ENCODE results near the gene GRIN3A. TPM values are rescaled to one million over a fixed set of nuclear protein-coding genes. Genes with fewer than 3 reads are reported as not detected.
A peak's percentile ranks its signal among the peaks of the same experiment; 100 is the strongest.

Gene GRIN3A
- total RNA-seq, 1 experiment from 2014 or later: not detected

DNA sequence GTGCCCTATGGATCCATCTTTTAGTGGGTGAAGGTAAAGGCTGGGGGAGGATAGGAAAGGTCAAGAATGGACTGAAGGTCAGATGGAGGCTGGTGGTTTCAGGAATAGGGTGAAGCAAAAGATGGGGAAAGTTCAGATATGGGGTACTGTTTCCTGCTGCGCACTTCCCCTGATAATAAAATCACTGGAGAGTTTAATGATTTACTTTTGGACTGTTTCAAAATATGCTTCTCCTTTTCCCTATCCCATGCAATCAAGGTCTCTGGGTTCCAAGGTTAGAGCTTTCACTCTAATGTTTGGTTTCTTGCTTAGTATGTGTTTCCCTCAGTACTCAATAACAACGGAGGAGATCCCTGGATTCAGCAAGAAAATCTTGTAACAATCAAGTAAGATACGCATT lies 132.9 kb downstream of the GRIN3A start:
- H3K4me3 Mint-ChIP-seq (ENCODE audit: unreplicated experiment): no peak overlapping the region
- no TSS peak for BruUV-seq (replicated peaks)
- intact Hi-C loops (cut with micrococcal nuclease; ENCODE audit: unreplicated experiment): no loop called here
- no peaks in the 10 kb centered on the region for H3K4me1 Mint-ChIP-seq (ENCODE audit: low read depth, unreplicated experiment)
- H3K27ac Mint-ChIP-seq (ENCODE audit: unreplicated experiment): no peak overlapping the region
- no peaks in the 10 kb centered on the region for H3K9me3 Mint-ChIP-seq (ENCODE audit: unreplicated experiment)
- Histone ChIP-seq H3K4me1 (peaks cover 12% of the 10 kb centered on the region), H3K9me3 (no peaks in the 10 kb centered on the region), H3K4me3 (ENCODE audit: low read depth, low read length) (no peak overlapping the region), H3K27me3 (replicated peaks; ENCODE audit: control insufficient read depth, insufficient read depth, low read length) (no peaks in the 10 kb centered on the region; the same call in 1 of the 2 replicates), H3K36me3 (ENCODE audit: control insufficient read depth, insufficient read depth, low read length) (no peaks in the 10 kb centered on the region)
- H3K36me3 Mint-ChIP-seq (ENCODE audit: insufficient read depth, unreplicated experiment): no peaks in the 10 kb centered on the region
- peaks cover 5% of the 10 kb centered on the region for H3K27me3 Mint-ChIP-seq (ENCODE audit: insufficient read depth, unreplicated experiment)
- POLR2A ChIA-PET: no interaction called here
- CTCF ChIA-PET: no interaction called here
- no peak for TF ChIP-seq CTCF (IDR thresholded peaks at IDR 0.05; ENCODE audit: insufficient read depth in 1 of 2, low read depth in 1 of 2, low read length in 1 of 2, severe bottlenecking in 1 of 2, unreplicated experiment in 1 of 2)
- DNase-seq: no peak

DNA sequence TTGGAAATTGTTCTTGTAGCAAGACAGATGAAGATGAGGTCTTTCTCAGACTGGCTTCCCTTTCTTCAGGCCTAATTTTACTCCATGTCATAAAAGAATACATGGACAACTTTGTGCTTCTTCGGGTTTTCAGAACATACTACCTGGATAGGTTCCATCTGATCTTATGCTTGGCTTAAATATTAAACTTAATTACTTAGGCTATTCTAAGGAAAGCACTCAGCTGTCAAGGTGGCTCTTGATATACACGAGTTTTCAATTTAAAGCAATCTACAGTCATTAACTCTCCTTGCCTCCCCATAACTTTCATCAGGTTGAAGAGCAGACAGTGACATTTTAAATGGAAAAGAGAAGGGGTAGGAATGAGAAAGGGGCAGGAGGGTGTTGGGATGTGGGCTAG lies 134.2 kb downstream of the GRIN3A start:
- CTCF ChIA-PET: no interaction called here
- TF ChIP-seq CTCF (IDR thresholded peaks at IDR 0.05; ENCODE audit: insufficient read depth in 1 of 2, low read depth in 1 of 2, low read length in 1 of 2, severe bottlenecking in 1 of 2, unreplicated experiment in 1 of 2): no peak
- H3K27me3 Mint-ChIP-seq (ENCODE audit: insufficient read depth, unreplicated experiment): peaks cover 7% of the 10 kb centered on the region
- no peak for DNase-seq
- no peaks in the 10 kb centered on the region for H3K4me1 Mint-ChIP-seq (ENCODE audit: low read depth, unreplicated experiment)
- H3K27ac Mint-ChIP-seq (ENCODE audit: unreplicated experiment): no peak overlapping the region
- POLR2A ChIA-PET: no interaction called here
- no peaks in the 10 kb centered on the region for H3K9me3 Mint-ChIP-seq (ENCODE audit: unreplicated experiment)
- no peaks in the 10 kb centered on the region; the same call in 1 of the 2 replicates for H3K27me3 ChIP-seq (replicated peaks; ENCODE audit: control insufficient read depth, insufficient read depth, low read length)
- H3K9me3 ChIP-seq: no peaks in the 10 kb centered on the region
- H3K36me3 ChIP-seq (ENCODE audit: control insufficient read depth, insufficient read depth, low read length): no peaks in the 10 kb centered on the region
- no peaks in the 10 kb centered on the region for H3K36me3 Mint-ChIP-seq (ENCODE audit: insufficient read depth, unreplicated experiment)
- peaks cover 12% of the 10 kb centered on the region for H3K4me1 ChIP-seq
- no peak overlapping the region for H3K4me3 ChIP-seq (ENCODE audit: low read depth, low read length)
- BruUV-seq (replicated peaks): no TSS peak
- intact Hi-C loops (cut with micrococcal nuclease; ENCODE audit: unreplicated experiment): loop anchor here (5.0 kb wide), 1 partner anchor 373 kb away; no protein-coding TSS in a partner anchor
- no peak overlapping the region for H3K4me3 Mint-ChIP-seq (ENCODE audit: unreplicated experiment)

GRCh38 chr9:101601904-101602765 lies 136.3 kb downstream of the GRIN3A start:
- H3K4me1 ChIP-seq: peaks cover 7% of the 10 kb centered on the region
- ChIA-PET CTCF (no interaction called here), POLR2A (no interaction called here)
- peak in 1 of 2 experiments; percentile 59 for TF ChIP-seq CTCF (IDR thresholded peaks at IDR 0.05; ENCODE audit: insufficient read depth in 1 of 2, low read depth in 1 of 2, low read length in 1 of 2, severe bottlenecking in 1 of 2, unreplicated experiment in 1 of 2)
- Mint-ChIP-seq H3K9me3 (ENCODE audit: unreplicated experiment) (no peaks in the 10 kb centered on the region), H3K36me3 (ENCODE audit: insufficient read depth, unreplicated experiment) (no peaks in the 10 kb centered on the region), H3K4me3 (ENCODE audit: unreplicated experiment) (no peak overlapping the region), H3K4me1 (ENCODE audit: low read depth, unreplicated experiment) (no peaks in the 10 kb centered on the region), H3K27me3 (ENCODE audit: insufficient read depth, unreplicated experiment) (peaks cover 10% of the 10 kb centered on the region), H3K27ac (ENCODE audit: unreplicated experiment) (no peak overlapping the region)
- BruUV-seq (replicated peaks): no TSS peak
- H3K9me3 ChIP-seq: no peaks in the 10 kb centered on the region
- intact Hi-C loops (cut with micrococcal nuclease; ENCODE audit: unreplicated experiment): loop anchor here (1.0 to 5.0 kb wide), 4 partner anchors 103 to 375 kb away; no protein-coding TSS in a partner anchor
- peak; percentile 44 to 47 for DNase-seq
- no peaks in the 10 kb centered on the region; the same call in 1 of the 2 replicates for H3K27me3 ChIP-seq (replicated peaks; ENCODE audit: control insufficient read depth, insufficient read depth, low read length)
- no peak overlapping the region for H3K4me3 ChIP-seq (ENCODE audit: low read depth, low read length)
- H3K36me3 ChIP-seq (ENCODE audit: control insufficient read depth, insufficient read depth, low read length): no peaks in the 10 kb centered on the region

Measured in Caco-2 (cell line).